ENCODE results near the gene CPSF7.

Gene CPSF7

DNA sequence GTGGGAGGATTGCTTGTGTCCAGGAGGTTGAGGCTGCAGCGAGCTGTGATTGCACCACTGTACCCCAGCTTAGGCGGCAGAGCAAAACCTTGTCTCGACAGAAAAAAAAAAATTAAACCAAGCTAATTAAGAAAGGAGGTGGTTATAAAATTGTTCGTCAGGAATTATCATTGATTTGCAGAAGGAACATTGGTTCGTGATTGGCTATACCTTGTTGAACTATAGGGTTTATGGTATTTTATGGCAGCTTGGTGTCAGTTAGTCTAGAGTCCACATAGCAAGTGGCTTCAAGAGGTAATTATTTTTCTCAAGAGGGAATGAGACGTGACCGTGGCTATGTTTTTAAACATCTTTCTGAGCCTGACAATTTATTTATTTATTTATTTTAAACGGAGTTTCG, 48.9 kb downstream of the CPSF7 start:
- DNase-seq: no peak

DNA sequence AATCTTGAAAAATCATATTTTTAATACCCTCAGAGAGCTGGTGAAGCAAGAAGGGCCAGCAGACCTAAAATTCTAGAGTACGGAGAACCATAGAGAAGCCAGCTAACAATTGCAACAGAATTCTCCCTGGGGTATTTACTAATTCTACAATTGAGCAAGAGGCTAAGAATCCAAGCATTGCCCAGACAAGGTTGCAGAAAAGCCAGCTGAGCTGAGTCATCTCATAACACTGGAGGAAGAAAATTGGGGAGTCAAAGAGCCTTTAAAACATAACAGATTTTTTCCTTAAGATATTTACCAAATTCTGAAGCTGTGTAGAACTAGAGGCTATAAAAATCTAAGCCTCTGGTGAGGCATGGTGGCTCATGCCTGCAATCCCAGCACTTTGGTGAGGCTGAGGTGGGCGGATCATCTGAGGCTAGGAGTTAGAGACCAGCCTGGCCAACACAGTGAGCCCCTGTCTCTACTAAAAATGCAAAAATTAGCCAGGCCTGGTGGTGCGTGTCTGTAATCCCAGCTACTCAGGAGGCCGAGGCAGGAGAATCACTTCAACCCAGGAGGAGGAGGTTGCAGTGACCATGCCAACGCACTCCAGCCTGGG, 51.0 kb downstream of the CPSF7 start:
- no peak for DNase-seq

DNA sequence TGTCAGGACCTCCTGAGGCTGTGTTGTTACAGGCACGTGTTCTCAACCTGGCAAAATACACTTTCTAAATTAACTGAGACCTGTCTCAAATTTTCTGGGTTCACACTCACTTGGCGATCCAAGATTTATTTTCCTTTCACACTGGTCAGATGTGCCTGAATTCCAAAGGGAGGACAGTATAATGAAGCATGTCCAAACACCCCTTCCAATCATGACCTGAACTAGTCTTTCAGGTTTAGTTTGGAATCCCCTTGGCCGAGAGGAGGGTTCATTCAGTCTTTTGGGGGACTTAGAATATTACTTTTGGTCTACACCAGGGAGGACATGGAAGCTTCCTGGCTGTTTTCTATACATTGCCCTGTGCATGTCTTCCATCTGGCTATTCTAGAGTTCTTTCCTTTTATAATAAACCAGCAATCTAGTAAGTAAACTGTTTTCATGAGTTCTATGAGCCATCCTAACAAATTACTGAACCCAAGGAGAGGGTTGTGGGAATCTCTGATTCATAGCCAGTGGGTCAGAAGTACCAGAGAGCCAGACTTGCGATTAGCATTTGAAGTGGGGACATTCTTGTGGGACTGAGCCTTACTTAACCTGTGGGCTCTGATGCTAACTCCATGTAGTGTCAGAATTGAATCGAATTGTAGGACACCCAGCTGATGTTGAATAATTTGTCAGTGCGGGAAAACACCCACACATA, 52.2 kb downstream of the CPSF7 start:
- no peak for DNase-seq

DNA sequence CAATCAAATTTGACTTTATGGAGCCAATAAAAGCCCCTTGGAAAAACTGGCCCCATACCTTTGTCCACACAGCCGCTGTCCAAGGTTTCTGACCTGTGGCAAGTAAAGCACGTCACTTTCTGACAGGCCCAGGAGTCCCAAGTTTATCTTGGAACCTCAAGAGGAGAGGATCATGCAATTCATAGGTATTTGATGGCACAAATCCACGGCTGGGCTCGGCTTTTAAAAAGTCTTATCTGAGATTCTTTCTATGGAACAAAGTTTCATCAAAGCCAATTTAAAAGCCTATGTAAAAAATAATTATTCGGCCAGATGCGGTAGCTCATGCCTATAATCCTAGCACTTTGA, 54.0 kb downstream of the CPSF7 start:
- DNase-seq: no peak

DNA sequence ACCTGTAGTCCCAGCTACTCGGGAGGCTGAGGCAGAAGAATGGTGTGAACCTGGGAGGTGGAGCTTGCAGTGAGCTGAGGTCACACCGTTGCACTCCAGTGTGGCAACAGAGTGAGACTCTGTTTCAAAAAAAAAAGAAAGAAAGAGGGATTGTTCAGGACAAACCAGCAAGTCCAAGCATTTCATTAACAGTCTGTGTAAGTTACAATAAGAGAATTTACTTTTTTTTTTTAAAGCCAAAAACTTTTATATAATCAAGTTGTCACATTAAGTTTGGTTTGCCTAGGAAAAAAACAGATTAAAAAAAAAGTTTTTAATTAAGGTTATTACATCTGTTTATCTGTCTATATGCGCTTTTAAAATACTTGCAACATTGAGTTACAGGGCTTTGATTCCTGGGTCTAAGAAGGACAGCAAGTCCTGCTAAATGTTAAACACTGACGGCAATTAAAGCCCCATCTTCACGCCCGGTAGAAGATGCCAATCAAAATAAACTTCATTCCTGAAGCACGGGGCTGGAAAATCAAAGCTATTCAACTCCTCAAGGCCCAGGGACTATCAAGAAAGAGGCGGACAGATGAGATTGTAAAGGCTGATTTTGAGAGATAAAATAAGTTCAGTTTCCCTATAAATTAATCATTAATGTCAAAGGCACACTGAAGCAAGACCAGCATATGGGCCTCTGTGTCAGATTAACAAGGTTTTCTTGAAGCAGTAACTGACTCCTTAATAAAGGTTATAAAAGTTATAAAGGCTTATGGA, 56.9 kb downstream of the CPSF7 start:
- no peak for DNase-seq

DNA sequence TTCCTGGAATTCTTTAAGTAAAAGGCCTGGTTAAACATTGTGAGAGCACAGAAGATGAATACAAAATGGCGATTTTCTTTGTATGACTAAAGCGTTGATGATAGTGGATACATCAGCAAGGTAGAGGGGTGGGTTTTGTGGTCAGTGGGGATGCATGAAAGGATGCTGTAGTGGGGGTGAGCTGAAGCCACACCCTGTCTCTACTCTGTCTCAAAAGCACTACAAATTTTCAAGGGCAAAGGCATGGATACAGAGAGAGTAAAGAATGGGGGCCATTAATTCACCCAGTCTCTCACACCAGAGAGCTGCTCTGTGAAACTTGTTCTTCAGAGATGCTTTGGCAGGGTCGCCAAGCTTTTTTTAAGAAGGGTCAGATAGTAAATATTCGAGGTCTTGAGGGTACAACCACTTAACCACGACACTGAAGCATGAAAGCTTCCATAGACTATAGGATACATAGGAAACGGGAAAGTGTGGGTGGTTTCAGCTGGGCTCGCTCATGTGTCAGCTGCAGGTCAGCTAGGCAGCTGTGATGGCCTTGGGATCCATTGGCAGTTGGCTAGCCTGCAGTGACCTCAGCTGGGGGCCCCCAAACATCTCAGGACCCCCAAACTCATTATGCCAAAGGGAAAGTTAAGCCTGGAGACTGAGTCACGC, 59.3 kb downstream of the CPSF7 start:
- no peak for DNase-seq

DNA sequence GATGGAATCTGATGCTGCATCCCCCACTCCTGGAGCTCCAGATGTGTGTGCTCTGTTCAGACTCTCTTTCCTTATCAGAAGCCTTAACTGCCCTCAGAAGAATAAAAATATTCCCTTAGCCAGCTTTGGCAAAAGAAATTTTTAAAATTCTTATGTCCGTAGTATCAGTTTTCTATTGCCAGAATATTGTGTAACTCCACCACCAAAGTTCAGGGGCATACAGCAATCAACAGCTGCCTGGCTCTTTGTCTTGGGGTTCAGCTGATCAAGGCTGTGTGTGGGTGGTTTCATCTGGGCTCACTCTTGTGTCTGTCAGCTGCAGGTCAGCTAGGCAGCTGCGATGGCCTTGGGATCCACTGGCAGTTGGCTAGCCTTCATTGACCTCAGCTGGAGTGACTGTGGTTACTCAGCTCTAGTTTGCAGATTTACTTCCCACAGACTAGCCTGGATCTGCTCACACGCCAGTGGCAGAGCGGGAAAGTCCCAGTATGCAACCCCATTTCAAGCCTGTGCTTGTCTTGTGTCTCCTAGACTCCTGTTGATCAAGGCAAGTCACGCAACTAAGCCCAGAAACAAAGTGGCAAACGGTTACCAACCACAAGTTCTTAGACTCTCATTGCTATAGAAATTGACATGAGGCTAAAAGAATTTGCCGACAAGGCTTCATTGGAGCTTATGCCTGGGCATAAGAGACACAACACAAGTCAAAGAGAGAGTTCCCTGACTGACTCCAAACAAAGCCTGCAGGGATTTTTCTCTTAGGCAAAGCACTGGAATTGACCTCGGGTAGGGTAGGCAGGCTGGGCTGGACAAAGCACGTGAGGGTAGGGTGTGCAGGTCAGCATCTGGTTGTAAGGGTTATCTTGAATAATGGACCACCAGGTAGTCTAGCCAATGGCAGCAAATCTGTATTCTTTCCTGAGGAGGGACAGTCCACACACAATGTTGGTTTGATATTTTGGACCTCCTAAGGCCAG, 60.1 kb downstream of the CPSF7 start:
- DNase-seq: no peak

DNA sequence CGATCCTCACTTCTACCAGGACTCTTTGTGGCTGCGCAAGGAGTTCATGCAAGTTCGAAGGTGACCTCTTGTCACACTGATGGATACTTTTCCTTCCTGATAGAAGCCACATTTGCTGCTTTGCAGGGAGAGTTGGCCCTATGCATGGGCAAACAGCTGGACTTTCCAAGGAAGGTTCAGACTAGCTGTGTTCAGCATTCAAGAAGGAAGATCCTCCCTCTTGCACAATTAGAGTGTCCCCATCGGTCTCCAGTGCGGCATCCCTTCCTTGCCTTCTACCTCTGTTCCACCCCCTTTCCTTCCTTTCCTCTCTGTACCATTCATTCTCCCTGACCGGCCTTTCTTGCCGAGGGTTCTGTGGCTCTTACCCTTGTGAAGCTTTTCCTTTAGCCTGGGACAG, 61.1 kb downstream of the CPSF7 start:
- DNase-seq: no peak

DNA sequence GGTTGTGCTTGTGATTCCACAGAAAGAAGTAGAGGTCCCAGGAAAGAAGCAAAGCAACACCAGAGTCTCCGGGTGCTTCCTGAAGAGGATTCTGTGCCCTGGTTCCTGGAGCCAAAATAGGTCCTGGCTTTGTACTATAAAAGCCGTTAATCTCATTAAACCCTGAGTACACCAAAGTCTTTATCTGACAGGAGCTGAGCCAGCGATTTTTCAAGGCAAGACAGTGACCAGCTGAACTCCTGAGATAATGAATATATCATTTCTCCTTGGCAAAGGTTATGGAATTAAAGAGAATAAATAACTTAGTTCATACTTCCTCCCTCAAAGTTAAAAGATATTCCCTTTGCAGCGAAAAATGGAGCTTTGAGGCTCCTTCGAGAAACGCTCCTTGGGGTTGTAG, 62.4 kb downstream of the CPSF7 start:
- DNase-seq: no peak

DNA sequence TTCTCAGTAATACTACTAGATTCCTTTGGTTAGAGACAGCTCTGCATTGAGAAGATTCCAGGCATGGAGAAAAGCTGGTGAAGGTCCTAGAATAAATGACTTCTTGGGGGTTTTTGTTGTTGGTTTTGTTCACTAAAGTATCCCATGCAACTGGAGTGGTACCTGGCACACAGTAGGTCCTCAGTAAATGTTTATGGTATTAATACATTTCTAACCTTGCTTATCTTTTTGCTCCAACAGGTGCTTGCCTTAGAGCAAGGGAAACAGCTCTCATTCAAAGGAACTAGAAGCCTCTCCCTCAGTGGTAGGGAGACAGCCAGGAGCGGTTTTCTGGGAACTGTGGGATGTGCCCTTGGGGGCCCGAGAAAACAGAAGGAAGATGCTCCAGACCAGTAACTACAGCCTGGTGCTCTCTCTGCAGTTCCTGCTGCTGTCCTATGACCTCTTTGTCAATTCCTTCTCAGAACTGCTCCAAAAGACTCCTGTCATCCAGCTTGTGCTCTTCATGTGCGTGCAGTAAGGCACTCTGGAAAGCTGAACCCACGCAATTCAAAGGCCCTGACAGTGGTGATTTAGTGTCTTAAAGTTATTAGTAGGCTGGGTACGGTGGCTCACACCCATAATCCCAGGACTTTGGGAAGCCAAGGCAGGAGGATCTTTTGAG, 65.6 kb downstream of the CPSF7 start:
- no peak for DNase-seq

DNA sequence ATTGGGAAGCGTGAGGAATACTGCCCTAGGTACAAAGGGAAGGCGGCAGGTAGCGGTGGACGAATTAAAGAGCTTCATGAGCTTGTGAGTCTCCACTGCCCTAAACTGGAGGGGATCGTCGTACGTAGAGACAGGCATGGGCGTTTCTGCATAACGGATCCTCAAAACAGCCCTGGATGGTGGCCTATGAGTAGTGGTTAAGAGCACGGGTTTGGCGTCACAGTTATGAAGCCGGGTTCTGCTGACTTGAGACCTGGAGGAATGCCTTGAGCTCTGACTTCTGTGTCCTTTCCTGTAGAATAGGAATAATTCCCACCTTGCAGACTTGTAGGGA, 67.3 kb downstream of the CPSF7 start:
- peak; percentile 81 for DNase-seq

DNA sequence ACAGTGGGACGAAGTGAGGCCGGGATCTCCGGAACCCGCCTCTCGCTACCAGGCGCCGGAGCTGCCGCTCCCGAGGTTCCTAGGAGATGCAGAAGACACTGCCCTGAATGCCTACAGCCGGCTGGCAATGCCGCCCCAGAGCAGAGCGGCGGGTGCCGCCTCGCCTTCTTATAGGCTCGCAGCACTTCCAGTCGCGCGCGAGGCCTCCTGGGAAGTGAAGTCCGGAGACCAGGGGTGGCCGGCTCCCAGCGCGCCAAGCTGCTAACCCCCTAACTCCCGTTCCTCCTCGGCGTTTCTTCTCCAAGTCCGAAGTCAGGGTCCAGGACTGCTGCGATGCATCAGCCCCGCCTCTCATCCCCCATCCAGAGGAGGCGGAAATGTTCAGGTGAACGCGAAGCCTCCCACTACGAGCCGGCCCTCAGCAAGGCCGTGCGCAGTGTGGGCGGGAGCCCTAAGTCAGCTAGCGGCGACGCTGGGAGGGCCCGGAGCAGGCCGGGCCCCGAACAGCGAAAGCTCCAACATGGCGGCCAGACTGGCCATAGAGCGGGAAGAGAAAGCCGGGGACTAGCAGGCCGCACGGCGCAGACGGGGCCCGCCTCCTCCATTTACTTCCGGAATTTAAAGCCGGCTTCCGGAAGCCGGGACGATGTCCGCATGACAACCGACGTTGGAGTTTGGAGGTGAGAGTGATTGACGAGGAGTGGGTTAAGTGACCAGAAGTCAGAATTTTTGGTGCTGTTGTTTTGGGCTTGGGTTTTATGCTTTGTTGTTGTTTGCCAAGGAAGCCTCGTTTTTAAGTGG, 67.8 kb downstream of the CPSF7 start, which contains the start of the genes CYB561A3 and TMEM138:
CYB561A3 (minus strand) TSS at position 142 of the 801 bp plus-strand sequence. CDS start 5,169 bp downstream, outside the sequence.
TMEM138 (plus strand) TSS at position 634 of the 801 bp plus-strand sequence. CDS start 2,017 bp downstream, outside the sequence.
- DNase-seq: peak; percentile 97

DNA sequence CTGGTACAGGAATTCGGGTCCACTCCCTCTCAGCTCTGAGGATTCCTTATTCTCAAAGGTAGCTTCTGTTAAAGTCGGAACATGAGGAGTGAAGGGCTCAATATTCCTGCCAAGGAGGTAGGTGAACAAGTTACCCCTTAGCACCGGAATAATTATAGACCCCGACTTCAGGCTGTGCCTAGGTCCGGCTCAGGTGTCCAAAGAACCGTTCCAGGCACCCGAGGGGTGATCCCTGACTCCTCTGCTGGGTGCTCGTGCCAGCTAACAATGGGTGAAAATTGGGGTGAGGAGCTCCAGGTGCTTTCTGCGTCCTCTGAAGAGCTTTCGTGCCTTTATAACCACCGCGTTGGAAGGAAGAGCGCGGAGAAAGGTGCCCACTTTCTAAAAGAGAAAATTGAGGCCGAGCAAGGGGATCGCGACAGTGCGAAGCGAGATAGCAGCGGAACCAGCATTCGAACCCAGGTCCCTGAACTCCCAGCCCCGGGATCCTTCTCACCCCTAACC, 68.5 kb downstream of the CPSF7 start:
- DNase-seq: peak; percentile 43

DNA sequence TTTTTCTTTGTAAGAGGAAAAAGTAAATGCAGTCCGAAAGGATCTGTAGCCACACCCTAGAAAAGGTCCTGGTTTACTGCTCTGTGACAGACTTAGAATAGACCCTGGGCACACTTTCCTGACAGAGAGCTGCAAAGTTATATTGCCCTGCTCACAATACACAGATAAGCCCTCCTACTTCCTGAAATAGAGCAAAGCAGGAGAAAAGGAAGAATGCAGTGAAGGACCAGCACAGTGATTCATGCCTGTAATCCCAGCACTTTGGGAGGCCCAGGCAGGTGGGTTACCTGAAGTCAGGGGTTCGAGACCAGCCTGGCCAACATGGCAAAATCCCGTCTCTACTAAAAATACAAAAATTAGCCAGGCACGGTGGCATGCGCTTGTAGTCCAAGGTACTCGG, 70.3 kb downstream of the CPSF7 start:
- no peak for DNase-seq

DNA sequence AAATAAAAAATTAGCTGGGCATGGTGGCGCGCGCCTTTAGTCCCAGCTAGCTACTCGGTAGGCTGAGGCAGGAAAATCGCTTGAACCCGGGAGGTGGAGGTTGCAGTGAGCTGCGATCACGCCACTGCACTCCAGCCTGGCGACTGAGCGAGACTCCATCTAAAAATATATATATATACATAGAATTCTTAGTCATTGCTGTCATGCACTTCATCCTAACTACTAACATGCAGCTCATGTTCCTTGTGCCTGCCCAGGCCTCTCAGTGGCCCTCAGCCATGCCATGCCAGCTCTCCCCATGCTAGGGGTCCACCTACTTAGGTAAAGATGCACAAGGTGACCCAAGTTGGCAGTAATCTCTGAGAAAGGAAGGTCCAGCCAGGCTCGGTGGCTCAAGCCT, 71.2 kb downstream of the CPSF7 start:
- DNase-seq: no peak

DNA sequence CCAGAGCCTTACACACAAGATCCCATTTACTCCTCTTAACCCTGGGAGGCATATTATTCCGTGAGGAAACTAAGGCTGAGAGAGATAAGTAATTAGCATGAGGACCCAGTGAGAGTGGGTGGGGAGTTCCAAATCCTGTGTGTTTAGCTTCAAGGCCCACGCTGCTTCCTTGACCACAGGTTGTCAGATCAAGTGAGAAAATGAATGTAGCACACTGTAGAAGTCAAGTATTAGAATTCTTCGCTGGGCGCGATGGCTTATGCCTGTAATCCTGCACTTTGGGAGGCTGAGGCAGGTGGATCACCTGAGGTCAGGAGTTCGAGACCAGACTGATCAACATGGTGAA, 71.9 kb downstream of the CPSF7 start:
- DNase-seq: no peak

DNA sequence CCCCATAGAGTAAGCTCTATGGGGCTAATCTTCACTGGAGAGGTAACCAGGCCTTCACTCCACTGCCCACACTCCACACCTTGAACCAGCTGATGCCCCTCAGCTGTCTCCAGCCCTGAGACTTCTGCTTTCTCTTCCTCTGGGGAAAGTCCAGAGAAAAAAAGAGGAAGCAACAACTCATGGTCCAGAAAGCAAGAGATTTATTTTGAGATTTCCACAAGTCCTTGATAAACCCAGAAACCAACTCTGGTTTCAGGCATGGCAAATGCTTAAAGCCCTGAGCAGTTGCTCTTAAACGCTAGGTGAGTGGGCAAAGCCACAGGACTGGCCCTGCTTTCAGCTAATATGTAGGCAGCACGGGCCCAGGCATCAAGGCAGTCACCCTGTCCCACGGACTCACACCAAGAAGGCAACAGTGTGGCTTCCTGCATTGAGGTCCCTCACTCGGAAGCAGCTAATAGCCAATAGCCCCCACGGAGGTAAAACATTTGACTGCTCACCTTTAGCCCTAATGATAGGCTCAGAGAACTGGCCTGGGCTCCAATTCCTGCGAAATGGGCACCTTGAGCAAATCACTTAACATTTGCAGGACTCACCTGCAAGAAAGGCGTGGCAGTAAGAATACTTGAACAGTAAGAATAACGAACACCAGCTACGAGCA, 72.4 kb downstream of the CPSF7 start:
- DNase-seq: no peak

DNA sequence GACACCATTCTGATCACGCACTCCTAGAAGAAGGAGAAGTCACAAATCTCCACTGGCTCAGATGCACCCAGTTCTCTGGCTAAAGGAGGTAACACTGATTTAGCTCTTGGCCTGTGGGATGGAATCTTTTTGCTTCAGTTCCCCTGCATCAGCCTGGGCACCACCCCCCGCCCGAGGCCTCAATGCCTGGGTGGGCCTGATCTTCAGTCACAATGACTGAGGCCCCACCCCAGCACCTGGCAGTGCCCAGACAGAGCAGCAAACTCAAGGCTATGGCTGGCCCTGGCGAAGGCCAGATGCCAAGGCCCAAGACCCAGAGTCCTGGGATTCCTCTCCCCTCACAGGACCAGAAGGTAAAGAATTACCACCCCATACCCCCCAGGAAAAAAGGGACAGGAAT, 73.1 kb downstream of the CPSF7 start:
- DNase-seq: no peak

DNA sequence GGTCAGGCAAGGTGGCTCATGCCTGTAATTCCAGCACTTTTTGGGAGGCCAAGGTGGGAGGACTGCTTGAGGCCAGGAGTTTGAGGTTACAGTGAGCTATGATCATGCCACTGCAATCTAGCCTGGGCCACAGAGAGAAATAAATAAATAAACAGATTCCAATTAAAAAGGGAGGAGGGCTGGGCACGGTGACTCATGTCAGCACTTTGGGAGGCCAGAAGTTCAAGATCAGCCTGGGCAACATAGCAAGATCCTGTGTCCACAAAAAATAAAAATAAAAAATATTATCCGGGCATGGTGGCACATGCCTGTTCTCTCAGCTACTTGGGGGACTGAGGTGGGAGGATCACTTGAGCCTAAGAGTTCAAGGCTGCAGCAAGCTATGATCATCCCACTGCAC, 75.6 kb downstream of the CPSF7 start:
- no peak for DNase-seq

Data from NCI-H510A treated with DMSO at 0.1 percent for 48 hours (cell line).